Measurements from ENCODE around the gene RNF214.
A peak's percentile ranks its signal among the peaks of the same experiment; 100 is the strongest.
"Not testable (repeated sequence)": the region's sequence is repeated elsewhere in the genome, so short reads cannot be mapped to it uniquely, and the experiment has no call there.

RNF214 gene

GRCh38 chr11:117319214-117319840, 86.9 kb downstream of the RNF214 start:
- no peak for DNase-seq

- DNase-seq = not testable (repeated sequence)
Measured at GRCh38 chr11:117327255-117327566, 94.7 kb downstream of the RNF214 start.

- DNase-seq = peak; percentile 75
Measured at GRCh38 chr11:117327567-117328374, 95.3 kb downstream of the RNF214 start, which contains the start of gene CEP164. Gene CEP164, plus strand, starts transcription at chr11:117327854. Its CDS starts 10,733 bp downstream, at chr11:117338587.

- no peak for DNase-seq
Measured at GRCh38 chr11:117328375-117329010, 96.0 kb downstream of the RNF214 start.

GRCh38 chr11:117332843-117333242, 100.4 kb downstream of the RNF214 start:
- DNase-seq = no peak

- no peak for DNase-seq
Measured at GRCh38 chr11:117333917-117334316, 101.4 kb downstream of the RNF214 start.

- DNase-seq = no peak
Measured at GRCh38 chr11:117334896-117335295, 102.4 kb downstream of the RNF214 start.

- DNase-seq = no peak
Measured at GRCh38 chr11:117335399-117335798, 102.9 kb downstream of the RNF214 start.
